H9 (cell line): ENCODE results near the gene SAT2. TPM values are rescaled to one million over a fixed set of nuclear protein-coding genes. Genes with fewer than 3 reads are reported as not detected.

ENCODE experiments used
- DNase-seq: peaks from one replicate; pipeline ENCODE4 v3.0.0-alpha.2; 2017
- H2AFZ ChIP-seq: one replicate; pipeline ENCODE4 v1.6.1; 2013; ENCODE audit warnings: mild to moderate bottlenecking, low read length, control low read depth, moderate library complexity
- H2AK5ac ChIP-seq: 2 replicates; pipeline ENCODE4 v1.6.1; 2013; ENCODE audit warnings: low read length, control low read depth, mixed read lengths; ENCODE audit not compliant: insufficient read length
- H2BK120ac ChIP-seq: one replicate; pipeline ENCODE4 v1.6.1; 2013; ENCODE audit warnings: low read depth, mild to moderate bottlenecking, low read length, control low read depth, inconsistent platforms; ENCODE audit not compliant: poor library complexity, severe bottlenecking
- H2BK12ac ChIP-seq: 2 replicates; pipeline ENCODE4 v1.6.1; 2013; ENCODE audit warnings: low read length, control low read depth, mixed read lengths, low read depth; ENCODE audit not compliant: insufficient read length
- H2BK15ac ChIP-seq: 2 replicates; pipeline ENCODE4 v1.6.1; 2013; ENCODE audit warnings: low read depth, low read length, control low read depth
- H2BK20ac ChIP-seq: one replicate; pipeline ENCODE4 v1.6.1; 2013; ENCODE audit warnings: low read depth, mild to moderate bottlenecking, low read length, control low read depth, inconsistent platforms; ENCODE audit not compliant: poor library complexity, severe bottlenecking
- H2BK5ac ChIP-seq: 2 replicates; pipeline ENCODE4 v1.6.1; 2013; ENCODE audit warnings: low read length, control low read depth, mixed read lengths; ENCODE audit not compliant: insufficient read length
- H3K14ac ChIP-seq: 2 replicates; pipeline ENCODE4 v1.6.1; 2013; ENCODE audit warnings: low read length, control low read depth; ENCODE audit not compliant: insufficient read depth
- H3K18ac ChIP-seq: 2 replicates; pipeline ENCODE4 v1.6.1; 2013; ENCODE audit warnings: low read depth, mild to moderate bottlenecking, mixed read lengths, low read length, control low read depth; ENCODE audit not compliant: insufficient read length
- H3K23ac ChIP-seq: 2 replicates; pipeline ENCODE4 v1.6.1; 2013; ENCODE audit warnings: low read length, control low read depth, mixed read lengths, low read depth; ENCODE audit not compliant: insufficient read length
- H3K23me2 ChIP-seq: 2 replicates; pipeline ENCODE4 v1.6.1; 2013; ENCODE audit warnings: low read depth, mild to moderate bottlenecking, mixed read lengths, low read length, control low read depth; ENCODE audit not compliant: insufficient read length, poor library complexity, severe bottlenecking
- H3K27ac ChIP-seq: 2 replicates; pipeline ENCODE4 v1.5.1; 2013; ENCODE audit warnings: low read length, control low read depth, mixed read lengths, low read depth; ENCODE audit not compliant: insufficient read length
- H3K27me3 ChIP-seq: 2 replicates; pipeline ENCODE4 v1.6.1; 2013; ENCODE audit warnings: low read length, control low read depth, inconsistent platforms; ENCODE audit not compliant: insufficient read depth
- H3K4ac ChIP-seq: 2 replicates; pipeline ENCODE4 v1.6.1; 2013; ENCODE audit warnings: low read depth, mild to moderate bottlenecking, control low read depth, inconsistent platforms, low read length, moderate library complexity
- H3K4me1 ChIP-seq: 2 replicates; pipeline ENCODE4 v1.6.1; 2013; ENCODE audit warnings: low read length, control low read depth, inconsistent platforms; ENCODE audit not compliant: insufficient read depth
- H3K4me2 ChIP-seq: 2 replicates; pipeline ENCODE4 v1.6.1; 2013; ENCODE audit warnings: low read length, control low read depth, mixed read lengths; ENCODE audit not compliant: insufficient read length, insufficient read depth
- H3K56ac ChIP-seq: 2 replicates; pipeline ENCODE4 v1.6.1; 2013; ENCODE audit warnings: low read depth, mild to moderate bottlenecking, mixed read lengths, low read length, control low read depth; ENCODE audit not compliant: insufficient read length
- H3K79me1 ChIP-seq: 2 replicates; pipeline ENCODE4 v1.6.1; 2013; ENCODE audit warnings: low read depth, mild to moderate bottlenecking, moderate library complexity, low read length, control low read depth, inconsistent platforms; ENCODE audit not compliant: insufficient read depth, poor library complexity, severe bottlenecking
- H3K79me2 ChIP-seq: 2 replicates; pipeline ENCODE4 v1.6.1; 2013; ENCODE audit warnings: low read length, control low read depth, inconsistent platforms; ENCODE audit not compliant: insufficient read depth
- H3K9ac ChIP-seq: 2 replicates; pipeline ENCODE4 v1.6.1; 2013; ENCODE audit warnings: low read length, control low read depth, mixed read lengths; ENCODE audit not compliant: insufficient read length; ENCODE audit errors: extremely low read depth
- H3K9me3 ChIP-seq: one replicate; pipeline ENCODE4 v1.6.1; 2013; ENCODE audit warnings: low read depth, low read length, inconsistent platforms; ENCODE audit not compliant: control insufficient read depth
- H3T11ph ChIP-seq: one replicate; pipeline ENCODE4 v1.6.1; 2013; ENCODE audit warnings: mild to moderate bottlenecking, low read length, control low read depth, inconsistent platforms
- H4K20me1 ChIP-seq: one replicate; pipeline ENCODE4 v1.6.1; 2013; ENCODE audit not compliant: control insufficient read depth, insufficient read length, insufficient read depth
- H4K5ac ChIP-seq: 2 replicates; pipeline ENCODE4 v1.6.1; 2013; ENCODE audit warnings: low read depth, mild to moderate bottlenecking, mixed read lengths, low read length, control low read depth; ENCODE audit not compliant: insufficient read length
- H4K8ac ChIP-seq: replicated peaks from 2 replicates; pipeline ENCODE4 v1.6.1; 2013; ENCODE audit warnings: low read length, control low read depth, mixed read lengths, low read depth; ENCODE audit not compliant: insufficient read length
- H4K91ac ChIP-seq: 2 replicates; pipeline ENCODE4 v1.6.1; 2013; ENCODE audit warnings: low read depth, mild to moderate bottlenecking, moderate library complexity, mixed read lengths, low read length, control low read depth; ENCODE audit not compliant: insufficient read length
- H3K27ac Mint-ChIP-seq, 3 experiments: 2 replicates in 2 of 3; 3 replicates in 1 of 3; pipeline ENCODE4 v1.8.0; 2020 to 2021; ENCODE audit warnings: mixed read lengths in 3 of 3, mild to moderate bottlenecking in 1 of 3, moderate library complexity in 1 of 3
- H3K27me3 Mint-ChIP-seq: 2 replicates; pipeline ENCODE4 v1.8.0; 2021; ENCODE audit warnings: low read depth, mild to moderate bottlenecking, moderate library complexity, mixed read lengths
- H3K36me3 Mint-ChIP-seq, 3 experiments: 2 replicates in 2 of 3; 3 replicates in 1 of 3; pipeline ENCODE4 v1.8.0; 2020 to 2021; ENCODE audit warnings: low read depth in 3 of 3, mixed read lengths in 3 of 3; ENCODE audit not compliant: insufficient read depth in 1 of 3
- H3K4me1 Mint-ChIP-seq, 2 experiments: 2 replicates each; pipeline ENCODE4 v1.8.0; 2020; ENCODE audit warnings: mixed read lengths in 2 of 2
- H3K4me3 Mint-ChIP-seq, 2 experiments: 2 replicates in 1 of 2; 3 replicates in 1 of 2; pipeline ENCODE4 v1.8.0; 2020 to 2021; ENCODE audit warnings: mild to moderate bottlenecking in 2 of 2, mixed read lengths in 2 of 2, moderate library complexity in 1 of 2
- H3K9me3 Mint-ChIP-seq, 2 experiments: 2 replicates in 1 of 2; 3 replicates in 1 of 2; pipeline ENCODE4 v1.8.0; 2020; ENCODE audit warnings: mild to moderate bottlenecking in 2 of 2, mixed read lengths in 2 of 2, moderate library complexity in 1 of 2
- WGBS: extraction: QIAGEN DNeasy Blood & Tissue Kit; methylation state at CpG from one replicate; pipeline ENCODE4 v1.1.7; 2013; ENCODE audit warnings: missing lambda C conversion rate, low lambda C conversion rate, mixed read lengths; ENCODE audit not compliant: insufficient read length; ENCODE audit errors: extremely low coverage; 5-methylcytosine and 5-hydroxymethylcytosine counted together
- long read RNA-seq: library from polyadenylated mRNA; unstranded; transcript quantifications from one replicate; pipeline ENCODE4 v2.0.0, GENCODE V29; 2020
- total RNA-seq: library from RNA; stranded (reverse); gene quantifications from 2 replicates; pipeline ENCODE4 v1.2.1, GENCODE V29; 2021
- TF ChIP-seq, protein P1 (sequence below): fragments of 200-600 bp; sonication (generic); conservative IDR thresholded peaks from 3 replicates; pipeline ENCODE4 v1.8.0; 2021; ENCODE audit warnings: antibody characterized with exemption, mild to moderate bottlenecking

Gene SAT2
- total RNA-seq = 72.1 and 77.6 TPM in 2 replicates
- long read RNA-seq, transcript SAT2-213 (5 exons, 582 nt) = minor isoform, 13 of 62 reads
- long read RNA-seq, transcript SAT2-201 (6 exons, 946 nt) = major isoform, 14 of 62 reads
- long read RNA-seq, transcript SAT2-202 (6 exons, 974 nt) = major isoform, 14 of 62 reads
- long read RNA-seq, partial matches to known transcripts = 5 of 62 reads
- long read RNA-seq, other reads (novel, unspliced or antisense) = 4 of 62 reads

DNA sequence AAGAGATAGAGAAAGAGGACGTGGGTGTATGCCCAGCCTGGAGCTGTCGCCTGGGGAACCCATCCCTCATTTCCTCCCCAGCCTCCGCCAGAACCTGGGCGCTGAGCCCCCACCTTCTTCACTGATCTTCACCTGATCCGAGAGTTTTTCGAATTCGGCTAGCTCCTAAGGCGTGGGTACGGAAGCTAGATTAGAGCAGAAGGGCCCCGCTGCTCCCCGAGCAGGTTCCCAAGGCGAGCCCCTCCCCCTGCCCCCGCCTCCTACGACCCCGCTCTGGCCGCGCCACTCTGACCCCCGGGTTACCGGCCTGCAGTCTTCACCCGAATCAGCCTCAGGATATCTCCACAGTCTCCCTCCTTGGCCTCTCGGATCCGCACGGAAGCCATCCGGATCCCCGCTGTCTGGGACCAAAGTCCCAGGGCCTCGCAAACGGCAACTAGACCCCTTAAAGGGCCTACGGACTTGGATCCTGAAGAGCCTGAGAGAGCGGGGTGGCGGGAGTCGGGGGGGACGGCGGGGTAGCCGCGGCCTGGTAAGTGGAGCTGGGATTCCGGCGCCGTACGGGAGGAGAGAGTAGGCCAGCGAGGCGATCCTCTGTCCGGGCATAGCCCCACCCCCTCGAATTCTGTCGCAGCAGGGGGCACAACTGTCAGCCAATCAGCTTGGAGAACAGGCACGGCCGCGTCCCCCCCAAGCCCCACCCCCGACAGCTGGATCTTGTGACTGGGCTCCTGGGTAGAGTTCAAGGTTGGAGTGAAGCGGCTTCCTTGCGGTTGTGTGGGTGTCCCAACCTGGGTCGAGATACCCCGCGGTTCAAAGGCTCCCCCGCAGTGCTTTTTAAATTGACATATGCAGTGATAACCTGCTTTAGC, at the start of gene SAT2:
Gene SAT2, minus strand, starts transcription at position 572 of the 872 bp plus-strand sequence. Its CDS starts 186 bp downstream, at position 386.
- Histone ChIP-seq H2BK120ac (no peak within 1 kb of the TSS), H3K79me1 (no peaks in the 10 kb centered on the region), H2BK20ac (no peak within 1 kb of the TSS), H3K18ac (peak within 1 kb of the TSS; percentile 87), H3K27me3 (no peaks in the 10 kb centered on the region), H3K4ac (no peak within 1 kb of the TSS), H3K23me2 (peaks cover 8% of the 10 kb centered on the region), H3K9ac (peak within 1 kb of the TSS; percentile 80), H2BK15ac (no peak within 1 kb of the TSS), H2AFZ (no peak within 1 kb of the TSS), H3K9me3 (no peaks in the 10 kb centered on the region), H3K4me2 (peak within 1 kb of the TSS; percentile 94), H4K5ac (no peak within 1 kb of the TSS), H4K91ac (no peak within 1 kb of the TSS), H2BK12ac (no peak within 1 kb of the TSS), H2BK5ac (no peak within 1 kb of the TSS), H4K8ac (no peak within 1 kb of the TSS), H3K27ac (no peak within 1 kb of the TSS), H3T11ph (no peak within 1 kb of the TSS), H3K14ac (peak within 1 kb of the TSS; percentile 74), H2AK5ac (no peak within 1 kb of the TSS), H4K20me1 (no peaks in the 10 kb centered on the region), H3K79me2 (no peaks in the 10 kb centered on the region), H3K56ac (no peak within 1 kb of the TSS), H3K4me1 (no peaks in the 10 kb centered on the region), H3K23ac (no peak within 1 kb of the TSS)
- Mint-ChIP-seq H3K27ac (peak within 1 kb of the TSS; percentile 90 to 96 (median 96); a peak in 6 of 7 replicates), H3K27me3 (peaks cover 2% of the 10 kb centered on the region; the same call in 1 of the 2 replicates), H3K4me1 (peaks cover 11 to 13% of the 10 kb centered on the region in 2 experiments), H3K4me3 (peak within 1 kb of the TSS; percentile 90 to 94), H3K36me3 (peaks cover 4 to 19% (median 15%) of the 10 kb centered on the region in 3 experiments), H3K9me3 (no peaks in the 10 kb centered on the region)
- TF ChIP-seq, protein P1, sequence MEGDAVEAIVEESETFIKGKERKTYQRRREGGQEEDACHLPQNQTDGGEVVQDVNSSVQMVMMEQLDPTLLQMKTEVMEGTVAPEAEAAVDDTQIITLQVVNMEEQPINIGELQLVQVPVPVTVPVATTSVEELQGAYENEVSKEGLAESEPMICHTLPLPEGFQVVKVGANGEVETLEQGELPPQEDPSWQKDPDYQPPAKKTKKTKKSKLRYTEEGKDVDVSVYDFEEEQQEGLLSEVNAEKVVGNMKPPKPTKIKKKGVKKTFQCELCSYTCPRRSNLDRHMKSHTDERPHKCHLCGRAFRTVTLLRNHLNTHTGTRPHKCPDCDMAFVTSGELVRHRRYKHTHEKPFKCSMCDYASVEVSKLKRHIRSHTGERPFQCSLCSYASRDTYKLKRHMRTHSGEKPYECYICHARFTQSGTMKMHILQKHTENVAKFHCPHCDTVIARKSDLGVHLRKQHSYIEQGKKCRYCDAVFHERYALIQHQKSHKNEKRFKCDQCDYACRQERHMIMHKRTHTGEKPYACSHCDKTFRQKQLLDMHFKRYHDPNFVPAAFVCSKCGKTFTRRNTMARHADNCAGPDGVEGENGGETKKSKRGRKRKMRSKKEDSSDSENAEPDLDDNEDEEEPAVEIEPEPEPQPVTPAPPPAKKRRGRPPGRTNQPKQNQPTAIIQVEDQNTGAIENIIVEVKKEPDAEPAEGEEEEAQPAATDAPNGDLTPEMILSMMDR = no peak
- no CpG with 5 or more reads among the region's 54 CpGs for WGBS
- DNase-seq = peak; percentile 99
